Measurements from ENCODE around the gene KCTD5.

DNA sequence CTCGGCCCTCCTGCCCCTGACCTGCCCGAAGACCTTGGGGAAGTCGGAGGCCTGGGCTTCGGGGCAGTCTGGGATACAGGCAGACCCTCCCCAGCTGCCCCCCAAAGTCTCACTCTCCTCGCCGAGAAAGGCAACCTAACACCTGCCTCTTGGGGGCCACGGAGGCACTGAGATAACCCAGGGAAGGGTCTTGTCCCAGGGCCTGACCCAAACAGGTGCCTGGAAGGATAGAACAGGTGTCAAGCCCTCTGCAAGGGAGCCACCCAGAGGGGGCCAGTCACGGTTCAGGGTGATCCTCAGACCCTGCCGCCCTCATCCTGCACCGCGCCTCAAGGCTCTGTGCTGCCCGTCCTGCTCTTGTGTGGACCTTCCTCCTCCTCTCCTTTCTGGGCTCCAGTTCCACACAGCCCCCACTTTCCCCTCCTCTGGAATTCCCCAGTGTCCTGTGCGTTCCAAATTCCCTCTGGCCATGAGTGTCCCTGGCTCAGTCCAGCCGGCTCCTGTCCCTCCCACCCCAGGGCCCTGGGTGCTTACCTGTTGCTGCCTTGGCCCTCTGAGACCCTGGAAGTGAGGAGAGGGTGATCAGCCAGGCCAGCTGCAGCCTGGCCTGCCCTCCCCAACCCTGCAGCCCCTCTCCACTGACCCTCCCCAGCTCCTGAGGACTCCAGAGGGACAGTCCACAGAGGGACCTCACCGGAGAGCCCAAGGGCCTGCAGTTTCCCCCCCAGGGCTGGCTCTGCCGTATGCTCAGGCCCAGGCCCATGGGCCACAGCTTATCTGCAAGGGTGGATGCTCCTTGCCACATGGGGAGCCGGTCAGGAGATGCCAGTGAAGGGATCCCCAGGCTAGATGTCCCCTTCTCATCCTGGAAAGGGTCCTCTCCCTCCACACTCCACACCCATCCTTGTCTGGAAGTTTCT is 33.9 kb downstream of the KCTD5 start:
- TF ChIP-seq POLR2AphosphoS5 (IDR thresholded peaks at IDR 0.05) (no peak), POLR2A (IDR thresholded peaks at IDR 0.05) (no peak), EP300 (IDR thresholded peaks at IDR 0.05) (no peak)
- TF ChIP-seq, protein P1, sequence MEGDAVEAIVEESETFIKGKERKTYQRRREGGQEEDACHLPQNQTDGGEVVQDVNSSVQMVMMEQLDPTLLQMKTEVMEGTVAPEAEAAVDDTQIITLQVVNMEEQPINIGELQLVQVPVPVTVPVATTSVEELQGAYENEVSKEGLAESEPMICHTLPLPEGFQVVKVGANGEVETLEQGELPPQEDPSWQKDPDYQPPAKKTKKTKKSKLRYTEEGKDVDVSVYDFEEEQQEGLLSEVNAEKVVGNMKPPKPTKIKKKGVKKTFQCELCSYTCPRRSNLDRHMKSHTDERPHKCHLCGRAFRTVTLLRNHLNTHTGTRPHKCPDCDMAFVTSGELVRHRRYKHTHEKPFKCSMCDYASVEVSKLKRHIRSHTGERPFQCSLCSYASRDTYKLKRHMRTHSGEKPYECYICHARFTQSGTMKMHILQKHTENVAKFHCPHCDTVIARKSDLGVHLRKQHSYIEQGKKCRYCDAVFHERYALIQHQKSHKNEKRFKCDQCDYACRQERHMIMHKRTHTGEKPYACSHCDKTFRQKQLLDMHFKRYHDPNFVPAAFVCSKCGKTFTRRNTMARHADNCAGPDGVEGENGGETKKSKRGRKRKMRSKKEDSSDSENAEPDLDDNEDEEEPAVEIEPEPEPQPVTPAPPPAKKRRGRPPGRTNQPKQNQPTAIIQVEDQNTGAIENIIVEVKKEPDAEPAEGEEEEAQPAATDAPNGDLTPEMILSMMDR (IDR thresholded peaks at IDR 0.05): no peak

All from sigmoid colon (tissue), 4 donors.